A549 (cell line): Measurements from ENCODE around the gene SCTR. TPM values are rescaled to one million over a fixed set of nuclear protein-coding genes. Genes with fewer than 3 reads are reported as not detected.

Experiments
- ATAC-seq, 2 experiments: fragments of 200-7000 bp in 1 of 2; fragments of >200 bp in 1 of 2; cut with Nextera tagmentation in 1 of 2; cut with Tn5 transposase in 1 of 2; 3 replicates each; pipeline versions ENCODE4 v1.8.0 to v1.9.1; 2018 to 2020; ENCODE audit warnings: mild to moderate bottlenecking in 1 of 2, moderate library complexity in 1 of 2
- CTCF ChIA-PET: fragments of 300-600 bp; sonication (Branson Sonifier 250); formaldehyde crosslinking; extraction: SDS; loops from one replicate; lab custom pipeline; 2021; ENCODE audit warnings: antibody characterized with exemption, inconsistent platforms; lab: Yijun Ruan, JAX
- POLR2A ChIA-PET: fragments of 350-600 bp; formaldehyde crosslinking; extraction: SDS; loops from one replicate; lab custom pipeline; 2021; ENCODE audit warnings: antibody characterized with exemption, inconsistent platforms; lab: Yijun Ruan, JAX
- DNase-seq, 2 experiments: peaks; one replicate each; pipeline versions ENCODE4 v3.0.0 to v3.0.0-alpha.2; 2011 to 2016; ENCODE audit warnings: low read depth in 1 of 2, low spot score in 1 of 2
- FAIRE-seq: peaks from 2 replicates; lab custom pipeline; 2011; peaks lifted over from hg19 to GRCh38; lab: Jason Lieb, UNC
- H3K27ac ChIP-seq, 2 experiments: fragments of >200 bp; sonication (Bioruptor Twin); formaldehyde crosslinking; 3 replicates each; pipeline ENCODE4 v1.5.1; 2016 to 2017
- H3K4me1 ChIP-seq: fragments of >200 bp; sonication (Bioruptor Twin); formaldehyde crosslinking; 3 replicates; pipeline ENCODE4 v1.6.1; 2016
- H3K4me2 ChIP-seq: fragments of >200 bp; sonication (Bioruptor Twin); formaldehyde crosslinking; 3 replicates; pipeline ENCODE4 v1.6.1; 2016
- H3K4me3 ChIP-seq: fragments of >200 bp; sonication (Bioruptor Twin); formaldehyde crosslinking; 3 replicates; pipeline ENCODE4 v1.5.1; 2016
- H3K9me3 ChIP-seq: fragments of >200 bp; sonication (Bioruptor Twin); formaldehyde crosslinking; 3 replicates; pipeline ENCODE4 v1.6.1; 2016
- BHLHE40 ChIP-seq: IDR thresholded peaks from 2 replicates; pipeline ENCODE4 v1.6.1; 2012; ENCODE audit warnings: low read depth, low read length, inconsistent platforms
- CBX2 ChIP-seq: fragments of 200-600 bp; sonication (generic); IDR thresholded peaks from 2 replicates; pipeline ENCODE4 v1.6.1; 2016; ENCODE audit warnings: low read depth, mild to moderate bottlenecking, borderline replicate concordance
- CBX8 ChIP-seq: fragments of 200-600 bp; sonication (generic); IDR thresholded peaks from 2 replicates; pipeline ENCODE4 v1.6.1; 2016
- CEBPB ChIP-seq, 2 experiments: fragments of >200 bp in 1 of 2; sonication (Bioruptor Twin) in 1 of 2; formaldehyde crosslinking in 1 of 2; IDR thresholded peaks; 2 replicates each; pipeline ENCODE4 v1.6.1; 2012 to 2016
- CHD2 ChIP-seq: fragments of 150-350 bp; IDR thresholded peaks from 2 replicates; pipeline ENCODE4 v1.6.1; 2014; ENCODE audit warnings: low read length; ENCODE audit not compliant: partially characterized antibody
- E2F6 ChIP-seq: IDR thresholded peaks from 2 replicates; pipeline ENCODE4 v1.6.1; 2012; ENCODE audit warnings: low read depth, borderline replicate concordance
- EHF ChIP-seq: fragments of 250-450 bp; sonication (Bioruptor Pico); IDR thresholded peaks from 2 replicates; pipeline ENCODE4 v1.5.0; 2020; ENCODE audit warnings: mild to moderate bottlenecking
- ESRRA ChIP-seq: fragments of 150-350 bp; IDR thresholded peaks from 2 replicates; pipeline ENCODE4 v1.6.1; 2014; ENCODE audit warnings: mild to moderate bottlenecking, low read length, borderline replicate concordance
- FOSB ChIP-seq: fragments of 250-450 bp; sonication (Bioruptor Pico); IDR thresholded peaks from 2 replicates; pipeline ENCODE4 v1.5.0; 2020; ENCODE audit warnings: mild to moderate bottlenecking, moderate library complexity
- FOSL2 ChIP-seq, 2 experiments: fragments of 450-650 bp in 1 of 2; fragments of >200 bp in 1 of 2; sonication (Bioruptor Twin) in 1 of 2; formaldehyde crosslinking; IDR thresholded peaks; 2 replicates each; pipeline versions ENCODE4 v1.5.0 to v1.6.1; 2016 to 2020; ENCODE audit warnings: mild to moderate bottlenecking in 1 of 2, moderate library complexity in 1 of 2
- FOXS1 ChIP-seq: fragments of 250-450 bp; sonication (Bioruptor Pico); IDR thresholded peaks from 2 replicates; pipeline ENCODE4 v1.5.0; 2020; ENCODE audit warnings: mild to moderate bottlenecking, moderate library complexity
- GATA3 ChIP-seq: IDR thresholded peaks from 2 replicates; pipeline ENCODE4 v1.6.1; 2012; ENCODE audit warnings: borderline replicate concordance
- HDAC2 ChIP-seq: fragments of 200-600 bp; sonication (generic); IDR thresholded peaks from 2 replicates; pipeline ENCODE4 v1.6.1; 2016
- HMGXB4 ChIP-seq: fragments of 250-450 bp; sonication (Bioruptor Pico); IDR thresholded peaks from 2 replicates; pipeline ENCODE4 v1.5.0; 2021; ENCODE audit warnings: mild to moderate bottlenecking, moderate library complexity, borderline replicate concordance
- HOXB5 ChIP-seq: fragments of 250-450 bp; sonication (Bioruptor Pico); IDR thresholded peaks from 2 replicates; pipeline ENCODE4 v1.5.0; 2020; ENCODE audit warnings: mild to moderate bottlenecking, moderate library complexity
- KDM1A ChIP-seq: fragments of 200-600 bp; sonication (generic); IDR thresholded peaks from 2 replicates; pipeline ENCODE4 v1.6.1; 2016; ENCODE audit warnings: low read depth, mild to moderate bottlenecking
- MAFK ChIP-seq: fragments of 450-650 bp; IDR thresholded peaks from 2 replicates; pipeline ENCODE4 v1.6.1; 2014; ENCODE audit not compliant: partially characterized antibody
- MAX ChIP-seq: IDR thresholded peaks from 2 replicates; pipeline ENCODE4 v1.6.1; 2012
- MAZ ChIP-seq: fragments of 150-350 bp; IDR thresholded peaks from 2 replicates; pipeline ENCODE4 v1.6.1; 2014; ENCODE audit warnings: antibody characterized with exemption, low read depth, low read length, borderline replicate concordance
- MYC ChIP-seq: IDR thresholded peaks from 2 replicates; pipeline ENCODE4 v1.6.1; 2012; ENCODE audit warnings: mild to moderate bottlenecking, inconsistent platforms, low read length, improper control_type of control experiment, borderline replicate concordance
- PHF8 ChIP-seq: fragments of 200-600 bp; sonication (generic); IDR thresholded peaks from 2 replicates; pipeline ENCODE4 v1.6.1; 2016; ENCODE audit warnings: low read depth, mild to moderate bottlenecking, antibody characterized with exemption, moderate library complexity, borderline replicate concordance
- RARB ChIP-seq: fragments of 250-450 bp; sonication (Bioruptor Pico); IDR thresholded peaks from 2 replicates; pipeline ENCODE4 v1.8.0; 2021; ENCODE audit warnings: mild to moderate bottlenecking, moderate library complexity
- RNF2 ChIP-seq: fragments of 200-600 bp; sonication (generic); IDR thresholded peaks from 2 replicates; pipeline ENCODE4 v1.6.1; 2016; ENCODE audit warnings: low read depth, mild to moderate bottlenecking, antibody characterized with exemption, moderate library complexity, borderline replicate concordance
- TFCP2L1 ChIP-seq: fragments of 250-450 bp; sonication (Bioruptor Pico); IDR thresholded peaks from 2 replicates; pipeline ENCODE4 v1.5.0; 2021; ENCODE audit warnings: mild to moderate bottlenecking
- ZC3H11A ChIP-seq: fragments of 450-650 bp; IDR thresholded peaks from 2 replicates; pipeline ENCODE4 v1.6.1; 2014; ENCODE audit warnings: antibody characterized with exemption, mild to moderate bottlenecking
- ZFP36 ChIP-seq: fragments of 450-650 bp; IDR thresholded peaks from 2 replicates; pipeline ENCODE4 v1.6.1; 2014; ENCODE audit warnings: borderline replicate concordance; ENCODE audit not compliant: partially characterized antibody
- ZSCAN20 ChIP-seq: fragments of 250-450 bp; sonication (Bioruptor Pico); IDR thresholded peaks from 2 replicates; pipeline ENCODE4 v1.8.0; 2022; ENCODE audit warnings: mild to moderate bottlenecking, moderate library complexity
- WGBS: methylation state at CpG from one replicate; pipeline ENCODE4 v1.1.6; 2017; ENCODE audit errors: missing lambda C conversion rate; 5-methylcytosine and 5-hydroxymethylcytosine counted together
- polyA plus RNA-seq, 4 experiments: library from polyadenylated mRNA; depleted of rRNA in 3 of 4; stranded (reverse); fragments of >200 nt; fragmentation: RNase III in 1 of 4; extraction: RNeasy Plus Mini Kit Qiagen cat#74134 plus additional on column Dnase treatment in 1 of 4; gene quantifications; 2 replicates in 3 of 4; 3 replicates in 1 of 4; pipeline ENCODE4 v1.2.3, GENCODE V29; 2011 to 2017

Gene SCTR
- polyA plus RNA-seq, 2 of the 4 experiments (the other 2 are of a cell fraction), result not detected

- TF ChIP-seq BHLHE40 (no peak), CEBPB (IDR thresholded peaks at IDR 0.05) (peak; percentile 24 to 28; a peak in 2 of 4 replicates)
- ChIA-PET CTCF (no interaction called here), POLR2A (no interaction called here)
- Histone ChIP-seq H3K27ac (peak overlapping the region in 1 of 2 experiments; percentile 84; a peak in 2 of 6 replicates), H3K4me1 (peaks cover 9% of the 10 kb centered on the region), H3K9me3 (no peaks in the 10 kb centered on the region), H3K4me3 (peak overlapping the region; percentile 61), H3K4me2 (peak overlapping the region; percentile 96)
- DNase-seq (no peak), ATAC-seq (no peak; a peak in 1 of 6 replicates), FAIRE-seq (no peak)
- 59% methylated on average over 10 of the region's 11 CpGs for WGBS
Observed at GRCh38 chr2:119544939-119545475, 20.7 kb upstream of the SCTR start.

GRCh38 chr2:119544075-119544938, 20.0 kb upstream of the SCTR start, which contains the start of gene CFAP221:
CFAP221 (plus strand) TSS chr2:119544449; CDS start chr2:119546132, 1,683 bp downstream.
- H3K4me3 ChIP-seq, result peak within 1 kb of the TSS; percentile 61
- DNase-seq (peak; percentile 53 to 79), ATAC-seq (peak; percentile 92 to 96), FAIRE-seq (no peak)
- peaks cover 9% of the 10 kb centered on the region for H3K4me1 ChIP-seq
- ChIA-PET POLR2A (interaction anchor here (0.6 kb wide), 1 partner anchor 666 kb away, joined by 3 read pairs; no protein-coding TSS in a partner anchor), CTCF (no interaction called here)
- no peak for TF ChIP-seq FOSL2 (IDR thresholded peaks at IDR 0.05)
- no peak for TF ChIP-seq FOSL2 (CRISPR knock-in tag; IDR thresholded peaks at IDR 0.05)
- no peak for TF ChIP-seq TFCP2L1 (CRISPR knock-in tag)
- TF ChIP-seq ESRRA, result no peak
- peak; percentile 21; the same call in 1 of the 2 replicates for TF ChIP-seq PHF8
- TF ChIP-seq CHD2, result no peak
- TF ChIP-seq HDAC2, result no peak
- peak; percentile 81 for TF ChIP-seq E2F6
- no peak for TF ChIP-seq CBX2
- TF ChIP-seq ZSCAN20, result no peak
- TF ChIP-seq MAX, result peak; percentile 70
- peak; percentile 77 for TF ChIP-seq GATA3
- H3K27ac ChIP-seq, result peak within 1 kb of the TSS; percentile 41 to 84; a peak in 4 of 6 replicates
- WGBS, result 15% methylated on average over 40 of the region's 89 CpGs
- peak within 1 kb of the TSS; percentile 96 for H3K4me2 ChIP-seq
- no peaks in the 10 kb centered on the region for H3K9me3 ChIP-seq

DNA sequence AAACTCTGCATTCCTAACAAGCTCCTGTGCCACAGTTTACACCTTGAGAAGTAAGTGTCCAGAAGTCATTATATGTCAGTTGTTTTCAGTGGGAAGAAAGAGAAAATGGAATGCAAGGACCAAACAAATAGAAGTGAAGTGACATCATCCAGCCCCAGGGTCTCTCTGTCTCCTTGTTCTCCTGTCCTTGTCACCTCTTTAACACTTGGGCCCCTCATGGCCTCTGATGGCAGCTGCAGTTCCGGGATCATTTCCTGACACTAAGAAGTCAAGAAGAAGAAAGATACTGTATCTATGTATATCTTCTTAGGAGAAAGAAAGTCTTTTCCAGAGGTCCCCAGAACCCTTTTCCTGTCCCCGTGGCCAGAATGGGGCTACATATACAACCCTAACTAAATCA, 17.2 kb upstream of the SCTR start:
- Histone ChIP-seq H3K9me3 (no peaks in the 10 kb centered on the region), H3K4me3 (no peak overlapping the region), H3K4me1 (peaks cover 9% of the 10 kb centered on the region), H3K27ac (no peak overlapping the region), H3K4me2 (no peak overlapping the region)
- no peak for DNase-seq
- ChIA-PET POLR2A (interaction anchor here (0.7 kb wide), 1 partner anchor 1534 kb away, joined by 3 read pairs; no protein-coding TSS in a partner anchor), CTCF (interaction anchor here (1.3 to 2.2 kb wide), 2 partner anchors 10 to 21 kb away, joined by 4 to 11 read pairs; no protein-coding TSS in a partner anchor)
- WGBS, result 44% methylated on average over 2 of the region's 2 CpGs
- TF ChIP-seq ZC3H11A, result no peak
- TF ChIP-seq CBX8, result no peak
- no peak for TF ChIP-seq EHF (CRISPR knock-in tag)
- ATAC-seq, result no peak
- FAIRE-seq, result no peak

DNA sequence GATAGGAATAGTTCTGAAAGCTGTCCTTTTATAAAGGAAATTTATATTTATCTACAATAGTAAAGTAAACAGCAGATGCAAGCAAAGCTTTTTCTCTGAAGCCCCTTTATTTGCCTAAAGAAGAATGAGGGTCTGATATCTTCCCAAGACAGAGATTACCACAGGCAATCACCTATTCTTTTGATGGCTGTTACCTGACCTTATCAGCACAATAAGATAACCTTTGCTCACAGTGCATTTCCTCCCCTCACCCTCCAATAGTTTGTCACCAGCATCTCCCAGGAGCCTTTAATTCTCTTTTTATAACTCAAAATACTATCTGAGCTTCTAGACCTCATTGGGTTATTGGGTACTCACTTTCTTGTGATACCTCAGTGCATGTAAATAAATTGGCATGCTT, 13.5 kb upstream of the SCTR start:
- CTCF ChIA-PET, result interaction anchor here (0.9 to 1.4 kb wide), 3 partner anchors 9 to 18 kb away, joined by 3 to 4 read pairs (median 3); no protein-coding TSS in a partner anchor
- Histone ChIP-seq H3K9me3 (no peaks in the 10 kb centered on the region), H3K4me3 (no peak overlapping the region), H3K4me1 (no peaks in the 10 kb centered on the region), H3K4me2 (no peak overlapping the region), H3K27ac (no peak overlapping the region)
- FAIRE-seq, result no peak
- no peak for DNase-seq
- ATAC-seq, result no peak
- POLR2A ChIA-PET, result no interaction called here
- TF ChIP-seq MYC (no peak), ZFP36 (no peak), HOXB5 (CRISPR knock-in tag) (no peak), CEBPB (IDR thresholded peaks at IDR 0.05) (no peak), KDM1A (no peak), FOXS1 (CRISPR knock-in tag) (no peak), FOSL2 (IDR thresholded peaks at IDR 0.05) (no peak), FOSL2 (CRISPR knock-in tag; IDR thresholded peaks at IDR 0.05) (no peak), FOSB (CRISPR knock-in tag) (no peak), RNF2 (no peak), MAZ (no peak), HMGXB4 (CRISPR knock-in tag) (no peak), RARB (CRISPR knock-in tag) (no peak), MAFK (no peak)
